22Rv1 (cell line): ENCODE measurements around the gene PKNOX2.

ENCODE experiments used
- CTCF ChIP-seq: fragments of 450-650 bp; IDR thresholded peaks from 2 replicates; pipeline ENCODE4 v1.5.1; 2017; ENCODE audit warnings: mild to moderate bottlenecking
- ZFX ChIP-seq: fragments of 450-650 bp; IDR thresholded peaks from 2 replicates; pipeline ENCODE4 v1.6.1; 2017; ENCODE audit warnings: antibody characterized with exemption, borderline replicate concordance

GRCh38 chr11:125399945-125400344 is 235.4 kb downstream of the PKNOX2 start:
- TF ChIP-seq CTCF (no peak), ZFX (no peak)
